ENCODE data around the gene ISCU. TPM values are rescaled to one million over a fixed set of nuclear protein-coding genes. Genes with fewer than 3 reads are reported as not detected.
A peak's percentile ranks its signal among the peaks of the same experiment; 100 is the strongest.

ISCU gene
- total RNA-seq, 4 donors from 2014 or later = 121 to 146 (median 138) TPM

- Histone ChIP-seq H3K27me3 (no peaks in the 10 kb centered on the region), H3K27ac (no peak overlapping the region), H3K4me1 (peaks cover 0 to 28% (median 13%) of the 10 kb centered on the region in 4 donors), H3K36me3 (peaks cover 0 to 56% (median 0%) of the 10 kb centered on the region in 3 donors), H3K4me3 (no peak overlapping the region), H3K9me3 (no peaks in the 10 kb centered on the region)
- TF ChIP-seq CTCF (IDR thresholded peaks at IDR 0.05) = no peak
- no peak for TF ChIP-seq POLR2A (IDR thresholded peaks at IDR 0.05)
- no peak for DNase-seq
These were observed 2.3 kb downstream of the ISCU start for GRCh38 chr12:108564724-108565123.

- H3K36me3 ChIP-seq = peaks cover 0 to 58% (median 0%) of the 10 kb centered on the region in 3 donors
- DNase-seq = no peak
- H3K27ac ChIP-seq = no peak overlapping the region
These were observed 2.8 kb downstream of the ISCU start for GRCh38 chr12:108565146-108565545.

GRCh38 chr12:108565976-108566375, 3.6 kb downstream of the ISCU start:
- H3K9me3 ChIP-seq = no peaks in the 10 kb centered on the region
- peaks cover 0 to 58% (median 0%) of the 10 kb centered on the region in 3 donors for H3K36me3 ChIP-seq
- peak; percentile 54 to 84 (median 63) for DNase-seq
- TF ChIP-seq POLR2A (IDR thresholded peaks at IDR 0.05) = no peak
- TF ChIP-seq CTCF (IDR thresholded peaks at IDR 0.05) = no peak
- H3K27ac ChIP-seq = peak overlapping the region in 3 of 4 donors; percentile 27 to 53 (median 30)
- no peak overlapping the region for H3K4me3 ChIP-seq
- no peaks in the 10 kb centered on the region for H3K27me3 ChIP-seq
- H3K4me1 ChIP-seq = peaks cover 0 to 23% (median 9%) of the 10 kb centered on the region in 4 donors

More at GRCh38 chr12:108565146-108565545, 2.8 kb downstream of the ISCU start:
- Histone ChIP-seq H3K27me3 (no peaks in the 10 kb centered on the region), H3K9me3 (no peaks in the 10 kb centered on the region), H3K4me3 (no peak overlapping the region), H3K4me1 (peaks cover 0 to 24% (median 10%) of the 10 kb centered on the region in 4 donors)
- no peak for TF ChIP-seq POLR2A (IDR thresholded peaks at IDR 0.05)
- no peak for TF ChIP-seq CTCF (IDR thresholded peaks at IDR 0.05)

GRCh38 chr12:108566452-108566851, 4.1 kb downstream of the ISCU start:
- Histone ChIP-seq H3K27me3 (no peaks in the 10 kb centered on the region), H3K4me1 (peaks cover 0 to 23% (median 9%) of the 10 kb centered on the region in 4 donors), H3K4me3 (no peak overlapping the region), H3K9me3 (no peaks in the 10 kb centered on the region), H3K36me3 (peaks cover 0 to 58% (median 0%) of the 10 kb centered on the region in 3 donors), H3K27ac (peak overlapping the region in 3 of 4 donors; percentile 27 to 53 (median 30))
- DNase-seq = no peak
- TF ChIP-seq CTCF (IDR thresholded peaks at IDR 0.05) = no peak
- no peak for TF ChIP-seq POLR2A (IDR thresholded peaks at IDR 0.05)

GRCh38 chr12:108567406-108568337, 5.3 kb downstream of the ISCU start:
- no peak for TF ChIP-seq POLR2A (IDR thresholded peaks at IDR 0.05)
- TF ChIP-seq CTCF (IDR thresholded peaks at IDR 0.05) = no peak
- Histone ChIP-seq H3K36me3 (peaks cover 0 to 58% (median 0%) of the 10 kb centered on the region in 3 donors), H3K4me3 (no peak overlapping the region), H3K27ac (peak overlapping the region; percentile 62 to 70 (median 64)), H3K9me3 (no peaks in the 10 kb centered on the region), H3K4me1 (peaks cover 0 to 23% (median 9%) of the 10 kb centered on the region in 4 donors), H3K27me3 (no peaks in the 10 kb centered on the region)
- no peak for DNase-seq
